Liver (tissue), 3 donors: Measurements from ENCODE around the gene ATP7B.
"Not testable (repeated sequence)": the region's sequence is repeated elsewhere in the genome, so short reads cannot be mapped to it uniquely, and the experiment has no call there.

ENCODE experiments used
- ATF3 ChIP-seq: IDR thresholded peaks from 2 replicates; pipeline ENCODE4 v1.6.1; 2016; ENCODE audit warnings: antibody characterized with exemption
- RXRA ChIP-seq, 2 donors: IDR thresholded peaks; 2 replicates each; pipeline ENCODE4 v1.6.1; 2017 to 2018; ENCODE audit warnings: antibody characterized with exemption in 2 of 2, mild to moderate bottlenecking in 1 of 2
- YY1 ChIP-seq: IDR thresholded peaks from 2 replicates; pipeline ENCODE4 v1.6.1; 2016; ENCODE audit warnings: antibody characterized with exemption, mild to moderate bottlenecking
- TF ChIP-seq, protein P1 (sequence below): fragments of 150-350 bp; IDR thresholded peaks from 2 replicates; pipeline ENCODE4 v1.5.1; 2017; ENCODE audit warnings: improper control_type of control experiment, low read depth, low read length; ENCODE audit not compliant: missing input control
- donor health status: healthy.
- donor health status: healthy.

DNA sequence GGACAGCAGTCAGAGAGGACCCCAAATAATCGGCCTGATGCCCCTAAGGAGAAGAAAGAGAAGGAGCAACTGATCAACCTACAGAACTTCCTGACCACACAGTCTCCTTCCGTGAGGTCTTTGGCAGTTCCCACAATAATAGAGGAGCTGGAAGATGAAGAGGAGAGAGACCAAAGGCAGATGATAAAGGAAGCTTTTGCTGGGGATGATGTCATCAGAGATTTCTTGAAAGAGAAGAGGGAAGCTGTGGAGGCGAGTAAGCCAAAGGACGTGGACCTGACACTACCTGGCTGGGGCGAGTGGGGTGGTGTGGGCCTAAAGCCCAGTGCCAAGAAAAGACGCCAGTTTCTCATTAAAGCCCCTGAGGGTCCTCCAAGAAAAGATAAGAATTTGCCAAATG lies 19.2 kb upstream of the ATP7B start:
- TF ChIP-seq, protein P1, sequence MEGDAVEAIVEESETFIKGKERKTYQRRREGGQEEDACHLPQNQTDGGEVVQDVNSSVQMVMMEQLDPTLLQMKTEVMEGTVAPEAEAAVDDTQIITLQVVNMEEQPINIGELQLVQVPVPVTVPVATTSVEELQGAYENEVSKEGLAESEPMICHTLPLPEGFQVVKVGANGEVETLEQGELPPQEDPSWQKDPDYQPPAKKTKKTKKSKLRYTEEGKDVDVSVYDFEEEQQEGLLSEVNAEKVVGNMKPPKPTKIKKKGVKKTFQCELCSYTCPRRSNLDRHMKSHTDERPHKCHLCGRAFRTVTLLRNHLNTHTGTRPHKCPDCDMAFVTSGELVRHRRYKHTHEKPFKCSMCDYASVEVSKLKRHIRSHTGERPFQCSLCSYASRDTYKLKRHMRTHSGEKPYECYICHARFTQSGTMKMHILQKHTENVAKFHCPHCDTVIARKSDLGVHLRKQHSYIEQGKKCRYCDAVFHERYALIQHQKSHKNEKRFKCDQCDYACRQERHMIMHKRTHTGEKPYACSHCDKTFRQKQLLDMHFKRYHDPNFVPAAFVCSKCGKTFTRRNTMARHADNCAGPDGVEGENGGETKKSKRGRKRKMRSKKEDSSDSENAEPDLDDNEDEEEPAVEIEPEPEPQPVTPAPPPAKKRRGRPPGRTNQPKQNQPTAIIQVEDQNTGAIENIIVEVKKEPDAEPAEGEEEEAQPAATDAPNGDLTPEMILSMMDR = not testable (repeated sequence)
- TF ChIP-seq ATF3; RXRA (IDR thresholded peaks at IDR 0.05); YY1: not testable (repeated sequence)
